GM13976 (cell line): ENCODE data around the gene ATG9A.

ENCODE experiments used
- DNase-seq: peaks from one replicate; pipeline ENCODE4 v3.0.0; 2012; ENCODE audit warnings: low spot score
- CTCF ChIP-seq: IDR thresholded peaks from 2 replicates; pipeline ENCODE4 v1.5.1; 2012; ENCODE audit warnings: borderline replicate concordance, mild to moderate bottlenecking; ENCODE audit not compliant: insufficient read depth; ENCODE audit errors: extremely low read depth, missing control alignments, control extremely low read depth
- in situ Hi-C: fragments of 300-500 bp; cut with MboI; formaldehyde crosslinking; loops from one replicate; pipeline ENCODE4 v1.12.0; 2022; ENCODE audit warnings: low sequenced_read_pairs, mixed read lengths, inconsistent platforms; ENCODE audit not compliant: unreplicated experiment

ATG9A gene

DNA sequence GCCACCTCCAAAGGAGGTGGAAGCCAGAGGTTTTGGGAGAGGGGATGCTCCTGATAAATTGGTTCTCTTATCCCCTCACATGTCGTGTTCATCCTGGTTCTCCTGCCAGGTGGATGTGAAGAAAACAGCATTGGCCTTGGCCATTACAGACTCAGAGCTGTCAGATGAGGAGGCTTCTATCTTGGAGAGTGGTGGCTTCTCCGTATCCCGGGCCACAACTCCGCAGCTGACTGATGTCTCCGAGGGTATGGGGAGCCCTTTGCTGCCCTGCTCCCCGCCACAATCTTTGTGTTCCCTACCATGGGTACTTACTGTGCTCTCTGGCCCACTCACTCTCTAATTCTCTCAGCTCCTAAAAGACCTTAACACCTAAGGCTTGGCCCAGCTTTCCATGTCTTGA lies 47.9 kb downstream of the ATG9A start:
- no peak for TF ChIP-seq CTCF
- in situ Hi-C loops: no loop called here
- no peak for DNase-seq

DNA sequence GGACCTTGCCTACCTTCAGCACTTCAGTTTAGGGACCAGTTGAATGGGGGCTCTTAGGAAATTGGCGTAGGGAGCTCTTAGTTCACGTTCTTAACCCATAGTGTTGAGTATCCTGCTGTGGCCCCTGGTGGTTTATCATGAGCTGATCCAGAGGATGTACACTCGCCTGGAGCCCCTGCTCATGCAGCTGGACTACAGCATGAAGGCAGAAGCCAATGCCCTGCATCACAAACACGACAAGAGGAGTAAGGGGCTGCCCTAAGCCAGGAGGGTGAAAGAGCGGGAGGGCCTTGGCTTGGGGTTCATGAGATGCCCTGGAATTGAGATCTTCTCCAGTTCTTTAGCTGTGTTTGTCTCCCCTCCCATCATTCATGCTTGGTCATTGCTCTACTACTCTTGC lies 48.5 kb downstream of the ATG9A start:
- no peak for TF ChIP-seq CTCF
- in situ Hi-C loops: no loop called here
- DNase-seq: no peak

GRCh38 chr2:219179601-219180465 lies 49.6 kb downstream of the ATG9A start:
- in situ Hi-C loops: no loop called here
- TF ChIP-seq CTCF: no peak
- no peak for DNase-seq

DNA sequence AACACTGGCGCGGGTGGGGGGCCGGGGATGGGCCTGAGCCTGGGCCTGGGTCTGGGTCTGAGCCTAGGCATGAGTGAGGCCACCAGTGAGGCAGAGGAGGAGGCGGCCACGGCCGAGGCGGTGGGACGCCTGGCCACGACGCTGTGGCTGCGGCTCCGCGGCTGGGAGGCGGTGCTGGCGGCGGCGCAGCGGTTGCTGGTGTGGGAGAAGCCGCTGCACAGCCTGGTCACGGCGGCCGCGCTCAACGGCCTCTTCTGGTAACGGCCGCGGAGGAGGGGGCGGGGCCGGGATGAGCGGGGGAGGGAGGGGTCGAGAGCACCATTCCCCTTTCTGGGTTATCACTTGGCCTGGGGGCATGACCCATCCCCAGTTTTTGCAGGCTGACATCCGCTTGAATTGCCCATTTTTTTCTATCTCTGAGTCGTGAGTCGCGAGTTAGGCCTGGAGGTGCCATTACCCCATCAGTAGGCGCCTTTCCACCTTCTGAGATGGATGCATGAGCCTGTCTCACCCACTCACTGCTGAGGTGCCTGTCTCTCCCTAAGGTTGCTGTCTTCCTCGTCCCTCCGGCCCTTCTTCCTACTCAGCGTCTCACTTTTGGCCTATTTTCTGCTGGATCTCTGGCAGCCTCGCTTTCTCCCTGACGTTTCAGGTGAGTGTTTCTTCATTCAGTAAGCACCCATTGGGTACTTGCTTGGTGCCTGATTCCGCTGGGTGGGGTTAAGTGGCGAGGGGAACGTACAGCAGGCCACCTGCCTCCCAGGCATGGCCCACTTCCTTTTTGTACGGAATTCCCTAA lies 50.9 kb downstream of the ATG9A start:
- in situ Hi-C loops: no loop called here
- TF ChIP-seq CTCF: peak; percentile 6
- peak; percentile 60 for DNase-seq

DNA sequence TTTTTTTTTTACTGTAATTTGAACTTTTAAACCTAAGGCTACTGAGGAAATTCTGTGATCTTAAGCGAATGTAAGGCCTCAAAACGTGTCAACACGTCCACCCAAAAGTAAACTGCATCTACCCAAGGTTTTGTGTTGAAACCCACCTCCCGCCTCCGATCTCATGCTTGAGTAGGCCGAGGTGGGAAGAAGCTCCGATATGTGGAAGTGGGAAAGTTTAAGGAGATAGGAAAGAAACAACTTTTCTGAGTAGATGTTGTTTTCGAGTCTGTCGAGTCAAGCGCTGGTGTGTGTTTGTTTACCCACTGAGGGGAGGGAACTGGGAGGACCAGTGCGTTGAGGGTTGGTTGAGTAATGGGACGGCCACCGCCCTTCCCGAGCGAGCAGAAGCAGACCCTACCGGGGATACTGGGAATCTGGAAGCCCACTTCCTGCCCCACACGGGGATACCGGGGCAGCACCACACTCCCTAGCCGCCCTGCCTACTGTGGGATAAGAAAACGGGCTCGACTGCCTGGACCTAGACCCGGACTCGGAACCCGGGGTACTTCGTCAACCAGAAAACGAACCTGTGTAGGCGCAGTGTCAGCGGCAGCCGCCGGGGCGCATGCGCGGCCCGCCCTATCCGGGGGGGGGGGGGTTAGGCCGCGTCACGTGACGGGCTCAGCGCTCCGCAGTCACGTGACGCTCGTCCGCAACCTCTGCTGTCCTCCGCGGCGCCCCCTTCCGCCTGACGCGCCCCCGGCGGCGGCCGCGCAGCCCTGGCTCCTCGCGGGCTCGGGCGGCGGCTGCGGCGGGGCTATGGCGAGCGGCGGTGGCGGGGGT lies 51.7 kb downstream of the ATG9A start, which contains the start of gene RETREG2:
RETREG2 (plus strand) TSS at position 724 of the 825 bp plus-strand sequence; CDS start at position 802, 78 bp downstream.
- peak; percentile 99 for DNase-seq
- peak; percentile 63 for TF ChIP-seq CTCF

More for the DNA sequence above, 51.7 kb downstream of the ATG9A start, which contains the start of gene RETREG2:
- in situ Hi-C loops: no loop called here
